Neutrophil (primary cell): ENCODE measurements around the gene ATP1A2.

Experiments
- H3K27ac ChIP-seq: fragments of 200-600 bp; sonication (generic); 2 replicates; pipeline ENCODE4 v1.5.1; 2016; ENCODE audit warnings: mild to moderate bottlenecking, moderate library complexity
- H3K27me3 ChIP-seq: fragments of 200-600 bp; sonication (generic); 2 replicates; pipeline ENCODE4 v1.6.0; 2016; ENCODE audit warnings: mild to moderate bottlenecking
- H3K36me3 ChIP-seq: fragments of 200-600 bp; sonication (generic); 2 replicates; pipeline ENCODE4 v1.5.1; 2017
- H3K4me1 ChIP-seq, 2 experiments: fragments of 200-600 bp in 1 of 2; sonication (generic) in 1 of 2; 1 replicate in 1 of 2; 2 replicates in 1 of 2; pipeline versions ENCODE4 v1.5.1 to v1.6.1; 2013 to 2016; ENCODE audit warnings: low read depth in 1 of 2, low read length in 1 of 2, mild to moderate bottlenecking in 1 of 2, moderate library complexity in 1 of 2; ENCODE audit not compliant: control insufficient read depth in 1 of 2, insufficient read depth in 1 of 2
- H3K4me3 ChIP-seq, 2 experiments: fragments of 200-600 bp in 1 of 2; sonication (generic) in 1 of 2; 1 replicate in 1 of 2; 2 replicates in 1 of 2; pipeline ENCODE4 v1.5.1; 2013 to 2016; ENCODE audit warnings: low read depth in 1 of 2, low read length in 1 of 2, mild to moderate bottlenecking in 1 of 2, moderate library complexity in 1 of 2
- H3K9me3 ChIP-seq: fragments of 200-600 bp; sonication (generic); 2 replicates; pipeline ENCODE4 v1.5.1; 2016
- TF ChIP-seq, protein P1 (sequence below): fragments of 200-600 bp; sonication (generic); IDR thresholded peaks from 2 replicates; pipeline ENCODE4 v1.5.1; 2016; ENCODE audit warnings: antibody characterized with exemption

The ATP1A2 gene

DNA sequence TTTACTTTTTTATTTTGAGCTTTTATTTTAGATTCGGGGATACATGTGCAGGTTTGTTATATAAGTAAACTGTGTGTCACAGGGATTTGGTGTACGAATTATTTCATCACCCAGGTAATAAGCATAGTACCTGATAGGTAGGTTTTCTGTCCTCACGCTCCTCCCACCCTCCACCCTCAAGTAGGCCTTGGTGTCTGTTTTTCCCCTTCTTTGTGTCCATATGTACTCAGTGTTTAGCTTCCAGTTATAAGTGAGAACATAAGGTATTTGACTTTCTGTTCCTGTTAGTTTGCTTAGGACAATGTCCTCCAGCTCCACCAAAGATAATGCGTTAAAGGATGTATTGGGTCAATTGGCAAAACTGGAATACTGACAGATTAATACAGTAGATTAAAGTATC, 41.6 kb downstream of the ATP1A2 start:
- H3K27ac ChIP-seq = no peak overlapping the region
- no peaks in the 10 kb centered on the region for H3K9me3 ChIP-seq
- no peaks in the 10 kb centered on the region for H3K27me3 ChIP-seq
- no peak overlapping the region for H3K4me3 ChIP-seq
- H3K4me1 ChIP-seq = no peaks in the 10 kb centered on the region
- TF ChIP-seq, protein P1, sequence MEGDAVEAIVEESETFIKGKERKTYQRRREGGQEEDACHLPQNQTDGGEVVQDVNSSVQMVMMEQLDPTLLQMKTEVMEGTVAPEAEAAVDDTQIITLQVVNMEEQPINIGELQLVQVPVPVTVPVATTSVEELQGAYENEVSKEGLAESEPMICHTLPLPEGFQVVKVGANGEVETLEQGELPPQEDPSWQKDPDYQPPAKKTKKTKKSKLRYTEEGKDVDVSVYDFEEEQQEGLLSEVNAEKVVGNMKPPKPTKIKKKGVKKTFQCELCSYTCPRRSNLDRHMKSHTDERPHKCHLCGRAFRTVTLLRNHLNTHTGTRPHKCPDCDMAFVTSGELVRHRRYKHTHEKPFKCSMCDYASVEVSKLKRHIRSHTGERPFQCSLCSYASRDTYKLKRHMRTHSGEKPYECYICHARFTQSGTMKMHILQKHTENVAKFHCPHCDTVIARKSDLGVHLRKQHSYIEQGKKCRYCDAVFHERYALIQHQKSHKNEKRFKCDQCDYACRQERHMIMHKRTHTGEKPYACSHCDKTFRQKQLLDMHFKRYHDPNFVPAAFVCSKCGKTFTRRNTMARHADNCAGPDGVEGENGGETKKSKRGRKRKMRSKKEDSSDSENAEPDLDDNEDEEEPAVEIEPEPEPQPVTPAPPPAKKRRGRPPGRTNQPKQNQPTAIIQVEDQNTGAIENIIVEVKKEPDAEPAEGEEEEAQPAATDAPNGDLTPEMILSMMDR = no peak
- no peaks in the 10 kb centered on the region for H3K36me3 ChIP-seq

- no peak overlapping the region for H3K27ac ChIP-seq
- no peaks in the 10 kb centered on the region for H3K4me1 ChIP-seq
- H3K36me3 ChIP-seq = no peaks in the 10 kb centered on the region
- no peaks in the 10 kb centered on the region for H3K9me3 ChIP-seq
- no peak overlapping the region for H3K4me3 ChIP-seq
- TF ChIP-seq, protein P1 = no peak
- no peaks in the 10 kb centered on the region for H3K27me3 ChIP-seq
Measured at GRCh38 chr1:160158031-160158430, 42.5 kb downstream of the ATP1A2 start.

DNA sequence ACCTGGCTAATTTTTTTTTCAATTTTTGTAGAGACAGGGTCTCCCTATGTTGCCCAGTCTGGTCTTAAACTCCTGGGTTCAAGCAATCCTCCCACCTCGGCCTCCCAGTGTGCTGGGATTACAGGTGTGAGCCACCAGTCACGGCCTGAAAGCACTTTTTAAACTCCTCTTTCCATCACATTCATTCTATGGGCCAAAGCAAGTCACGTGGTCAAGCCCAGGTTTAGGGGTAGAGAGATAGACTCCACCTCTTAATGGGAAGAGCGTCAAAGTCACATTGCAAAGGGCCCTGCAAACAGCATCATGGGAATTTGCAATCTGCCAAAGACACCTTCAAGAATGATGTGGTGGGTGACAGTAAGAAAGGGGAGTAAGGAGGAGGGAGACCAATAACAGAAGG, 43.0 kb downstream of the ATP1A2 start:
- H3K27ac ChIP-seq = no peak overlapping the region
- no peaks in the 10 kb centered on the region for H3K27me3 ChIP-seq
- H3K4me1 ChIP-seq = no peaks in the 10 kb centered on the region
- no peaks in the 10 kb centered on the region for H3K9me3 ChIP-seq
- no peaks in the 10 kb centered on the region for H3K36me3 ChIP-seq
- TF ChIP-seq, protein P1 = no peak
- no peak overlapping the region for H3K4me3 ChIP-seq

- Histone ChIP-seq H3K27ac (no peak overlapping the region), H3K4me3 (no peak overlapping the region), H3K4me1 (no peaks in the 10 kb centered on the region), H3K9me3 (no peaks in the 10 kb centered on the region), H3K27me3 (peaks cover 3% of the 10 kb centered on the region), H3K36me3 (no peaks in the 10 kb centered on the region)
- TF ChIP-seq, protein P1 = no peak
Measured at GRCh38 chr1:160159846-160160245, 44.3 kb downstream of the ATP1A2 start.

GRCh38 chr1:160161965-160162705, 46.6 kb downstream of the ATP1A2 start:
- Histone ChIP-seq H3K4me1 (peaks cover 12 to 15% of the 10 kb centered on the region in 2 experiments), H3K4me3 (no peak overlapping the region), H3K36me3 (no peaks in the 10 kb centered on the region), H3K27me3 (peaks cover 12% of the 10 kb centered on the region), H3K9me3 (no peaks in the 10 kb centered on the region), H3K27ac (no peak overlapping the region)
- TF ChIP-seq, protein P1 = no peak
